Activated T-helper 1 cell treated with Interleukin-2 at 50 U/mL for 16 hours (primary cell): ENCODE data around the gene ENTPD6.
"Not testable (repeated sequence)": the region's sequence is repeated elsewhere in the genome, so short reads cannot be mapped to it uniquely, and the experiment has no call there.

ENCODE experiments used
- DNase-seq: peaks from one replicate; pipeline ENCODE4 v3.0.0-alpha.2; 2020; ENCODE audit warnings: low read depth

Gene ENTPD6

GRCh38 chr20:25195014-25195961 is at the start of gene ENTPD6:
ENTPD6 (plus strand) TSS chr20:25195712; CDS start chr20:25206537, 10,825 bp downstream.
- DNase-seq = peak; percentile 92

- DNase-seq = no peak
Observed at GRCh38 chr20:25146976-25147375, 48.5 kb upstream of the ENTPD6 start.

GRCh38 chr20:25147716-25148115 is 47.8 kb upstream of the ENTPD6 start:
- no peak for DNase-seq

GRCh38 chr20:25148181-25148981 is 47.1 kb upstream of the ENTPD6 start:
- peak; percentile 33 for DNase-seq

GRCh38 chr20:25148982-25149846 is 46.3 kb upstream of the ENTPD6 start:
- DNase-seq = no peak

GRCh38 chr20:25150016-25150415 is 45.5 kb upstream of the ENTPD6 start:
- no peak for DNase-seq

- no peak for DNase-seq
Observed at GRCh38 chr20:25158043-25158442, 37.5 kb upstream of the ENTPD6 start.

GRCh38 chr20:25160467-25160866 is 35.0 kb upstream of the ENTPD6 start:
- DNase-seq = no peak

- DNase-seq = no peak
Observed at GRCh38 chr20:25160897-25161296, 34.6 kb upstream of the ENTPD6 start.

- no peak for DNase-seq
Observed at GRCh38 chr20:25165128-25165527, 30.4 kb upstream of the ENTPD6 start.

GRCh38 chr20:25166105-25166782 is 29.3 kb upstream of the ENTPD6 start:
- DNase-seq = not testable (repeated sequence)

GRCh38 chr20:25173321-25173720 is 22.2 kb upstream of the ENTPD6 start:
- DNase-seq = no peak

GRCh38 chr20:25173886-25174308 is 21.6 kb upstream of the ENTPD6 start:
- no peak for DNase-seq

GRCh38 chr20:25176184-25176583 is 19.3 kb upstream of the ENTPD6 start:
- DNase-seq = no peak

- DNase-seq = no peak
Observed at GRCh38 chr20:25177890-25178321, 17.6 kb upstream of the ENTPD6 start.

- no peak for DNase-seq
Observed at GRCh38 chr20:25178563-25179438, 16.7 kb upstream of the ENTPD6 start.

- no peak for DNase-seq
Observed at GRCh38 chr20:25179439-25180089, 15.9 kb upstream of the ENTPD6 start.

- not testable (repeated sequence) for DNase-seq
Observed at GRCh38 chr20:25184391-25184790, 11.1 kb upstream of the ENTPD6 start.

- DNase-seq = no peak
Observed at GRCh38 chr20:25187220-25187619, 8.3 kb upstream of the ENTPD6 start.

- DNase-seq = no peak
Observed at GRCh38 chr20:25187635-25188034, 7.9 kb upstream of the ENTPD6 start.
